ENCODE results near the gene GJC1.

Gene GJC1

GRCh38 chr17:44767493-44767892 is 62.6 kb downstream of the GJC1 start:
- TF ChIP-seq TAF1 (IDR thresholded peaks at IDR 0.05; ENCODE audit: borderline replicate concordance, insufficient read depth, low read length) (no peak), REST (IDR thresholded peaks at IDR 0.05; ENCODE audit: insufficient read depth in 1 of 2, low read depth in 2 of 2, low read length in 2 of 2) (no peak), SIN3A (IDR thresholded peaks at IDR 0.05; ENCODE audit: borderline replicate concordance, insufficient read depth, low read length) (no peak), POLR2AphosphoS5 (IDR thresholded peaks at IDR 0.05; ENCODE audit: low read depth, low read length) (no peak), FOXP2 (optimal IDR thresholded peaks at IDR 0.05; ENCODE audit: borderline replicate concordance, extremely low read depth, extremely low read length, insufficient read depth) (no peak)

- no peak for TF ChIP-seq POLR2AphosphoS5 (IDR thresholded peaks at IDR 0.05; ENCODE audit: low read depth, low read length)
- TF ChIP-seq TAF1 (IDR thresholded peaks at IDR 0.05; ENCODE audit: borderline replicate concordance, insufficient read depth, low read length), result no peak
- no peak for TF ChIP-seq REST (IDR thresholded peaks at IDR 0.05; ENCODE audit: insufficient read depth in 1 of 2, low read depth in 2 of 2, low read length in 2 of 2)
- TF ChIP-seq FOXP2 (optimal IDR thresholded peaks at IDR 0.05; ENCODE audit: borderline replicate concordance, extremely low read depth, extremely low read length, insufficient read depth), result no peak
- no peak for TF ChIP-seq SIN3A (IDR thresholded peaks at IDR 0.05; ENCODE audit: borderline replicate concordance, insufficient read depth, low read length)
Observed at GRCh38 chr17:44766409-44767038, 63.6 kb downstream of the GJC1 start.

- no peak for TF ChIP-seq FOXP2 (optimal IDR thresholded peaks at IDR 0.05; ENCODE audit: borderline replicate concordance, extremely low read depth, extremely low read length, insufficient read depth)
- TF ChIP-seq REST (IDR thresholded peaks at IDR 0.05; ENCODE audit: insufficient read depth in 1 of 2, low read depth in 2 of 2, low read length in 2 of 2), result no peak
- no peak for TF ChIP-seq POLR2AphosphoS5 (IDR thresholded peaks at IDR 0.05; ENCODE audit: low read depth, low read length)
- TF ChIP-seq TAF1 (IDR thresholded peaks at IDR 0.05; ENCODE audit: borderline replicate concordance, insufficient read depth, low read length), result no peak
- TF ChIP-seq SIN3A (IDR thresholded peaks at IDR 0.05; ENCODE audit: borderline replicate concordance, insufficient read depth, low read length), result no peak
Observed at GRCh38 chr17:44765965-44766364, 64.1 kb downstream of the GJC1 start.

- no peak for TF ChIP-seq FOXP2 (optimal IDR thresholded peaks at IDR 0.05; ENCODE audit: borderline replicate concordance, extremely low read depth, extremely low read length, insufficient read depth)
- TF ChIP-seq POLR2AphosphoS5 (IDR thresholded peaks at IDR 0.05; ENCODE audit: low read depth, low read length), result no peak
- TF ChIP-seq SIN3A (IDR thresholded peaks at IDR 0.05; ENCODE audit: borderline replicate concordance, insufficient read depth, low read length), result no peak
Observed at GRCh38 chr17:44763170-44763569, 66.9 kb downstream of the GJC1 start.

- TF ChIP-seq POLR2AphosphoS5 (IDR thresholded peaks at IDR 0.05; ENCODE audit: low read depth, low read length) (no peak), REST (IDR thresholded peaks at IDR 0.05; ENCODE audit: insufficient read depth in 1 of 2, low read depth in 2 of 2, low read length in 2 of 2) (no peak), SIN3A (IDR thresholded peaks at IDR 0.05; ENCODE audit: borderline replicate concordance, insufficient read depth, low read length) (no peak)
Observed at GRCh38 chr17:44761932-44762810, 67.9 kb downstream of the GJC1 start.
